ENCODE data around the gene EXD3. TPM values are rescaled to one million over a fixed set of nuclear protein-coding genes. Genes with fewer than 3 reads are reported as not detected.
A peak's percentile ranks its signal among the peaks of the same experiment; 100 is the strongest.

The EXD3 gene
- total RNA-seq, 4 donors from 2014 or later, result 11.8 to 49.0 (median 31.5) TPM

DNA sequence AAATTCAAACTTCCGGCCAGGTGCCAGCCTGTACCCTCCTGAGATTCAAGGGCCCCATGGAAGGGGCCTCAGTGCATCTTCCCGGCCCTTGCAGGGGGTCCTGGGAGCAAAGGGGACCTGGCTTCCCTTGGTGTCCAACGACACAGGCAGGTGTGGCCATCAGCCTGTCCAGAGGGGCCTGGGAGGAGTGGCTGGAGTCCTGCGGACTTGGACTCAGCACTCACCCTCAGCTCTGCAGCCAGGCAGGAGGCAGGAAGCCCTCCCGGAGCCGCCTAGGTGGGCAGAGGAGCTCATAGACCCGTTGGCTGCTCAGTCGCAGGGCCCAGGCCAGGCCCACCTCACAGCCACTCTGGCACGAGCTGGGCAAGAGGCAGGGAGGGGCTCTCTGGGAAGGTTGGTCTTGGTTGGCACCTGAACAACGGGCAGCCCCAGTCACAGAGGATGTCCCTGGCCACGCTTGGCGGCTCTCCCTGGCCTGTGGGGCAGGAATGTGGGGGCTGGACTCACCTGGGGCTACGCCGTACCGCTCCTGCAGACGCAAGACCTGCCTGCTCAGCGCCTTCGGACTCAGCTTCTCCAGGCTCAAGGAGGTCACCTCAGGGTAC, 67.1 kb downstream of the EXD3 start:
- DNase-seq, result no peak
- TF ChIP-seq POLR2A (IDR thresholded peaks at IDR 0.05), result no peak
- TF ChIP-seq, protein P1, sequence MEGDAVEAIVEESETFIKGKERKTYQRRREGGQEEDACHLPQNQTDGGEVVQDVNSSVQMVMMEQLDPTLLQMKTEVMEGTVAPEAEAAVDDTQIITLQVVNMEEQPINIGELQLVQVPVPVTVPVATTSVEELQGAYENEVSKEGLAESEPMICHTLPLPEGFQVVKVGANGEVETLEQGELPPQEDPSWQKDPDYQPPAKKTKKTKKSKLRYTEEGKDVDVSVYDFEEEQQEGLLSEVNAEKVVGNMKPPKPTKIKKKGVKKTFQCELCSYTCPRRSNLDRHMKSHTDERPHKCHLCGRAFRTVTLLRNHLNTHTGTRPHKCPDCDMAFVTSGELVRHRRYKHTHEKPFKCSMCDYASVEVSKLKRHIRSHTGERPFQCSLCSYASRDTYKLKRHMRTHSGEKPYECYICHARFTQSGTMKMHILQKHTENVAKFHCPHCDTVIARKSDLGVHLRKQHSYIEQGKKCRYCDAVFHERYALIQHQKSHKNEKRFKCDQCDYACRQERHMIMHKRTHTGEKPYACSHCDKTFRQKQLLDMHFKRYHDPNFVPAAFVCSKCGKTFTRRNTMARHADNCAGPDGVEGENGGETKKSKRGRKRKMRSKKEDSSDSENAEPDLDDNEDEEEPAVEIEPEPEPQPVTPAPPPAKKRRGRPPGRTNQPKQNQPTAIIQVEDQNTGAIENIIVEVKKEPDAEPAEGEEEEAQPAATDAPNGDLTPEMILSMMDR (IDR thresholded peaks at IDR 0.05), result no peak
- no peaks in the 10 kb centered on the region for H3K4me1 ChIP-seq
- H3K9me3 ChIP-seq, result peaks cover 0 to 16% of the 10 kb centered on the region in 2 donors
- intact Hi-C loops (cut with DNase I; ENCODE audit: low total_unique reads), result no loop called here
- H3K27me3 ChIP-seq, result no peaks in the 10 kb centered on the region
- no peaks in the 10 kb centered on the region for H3K36me3 ChIP-seq
- no peak overlapping the region for H3K27ac ChIP-seq
- no peak overlapping the region for H3K4me3 ChIP-seq

DNA sequence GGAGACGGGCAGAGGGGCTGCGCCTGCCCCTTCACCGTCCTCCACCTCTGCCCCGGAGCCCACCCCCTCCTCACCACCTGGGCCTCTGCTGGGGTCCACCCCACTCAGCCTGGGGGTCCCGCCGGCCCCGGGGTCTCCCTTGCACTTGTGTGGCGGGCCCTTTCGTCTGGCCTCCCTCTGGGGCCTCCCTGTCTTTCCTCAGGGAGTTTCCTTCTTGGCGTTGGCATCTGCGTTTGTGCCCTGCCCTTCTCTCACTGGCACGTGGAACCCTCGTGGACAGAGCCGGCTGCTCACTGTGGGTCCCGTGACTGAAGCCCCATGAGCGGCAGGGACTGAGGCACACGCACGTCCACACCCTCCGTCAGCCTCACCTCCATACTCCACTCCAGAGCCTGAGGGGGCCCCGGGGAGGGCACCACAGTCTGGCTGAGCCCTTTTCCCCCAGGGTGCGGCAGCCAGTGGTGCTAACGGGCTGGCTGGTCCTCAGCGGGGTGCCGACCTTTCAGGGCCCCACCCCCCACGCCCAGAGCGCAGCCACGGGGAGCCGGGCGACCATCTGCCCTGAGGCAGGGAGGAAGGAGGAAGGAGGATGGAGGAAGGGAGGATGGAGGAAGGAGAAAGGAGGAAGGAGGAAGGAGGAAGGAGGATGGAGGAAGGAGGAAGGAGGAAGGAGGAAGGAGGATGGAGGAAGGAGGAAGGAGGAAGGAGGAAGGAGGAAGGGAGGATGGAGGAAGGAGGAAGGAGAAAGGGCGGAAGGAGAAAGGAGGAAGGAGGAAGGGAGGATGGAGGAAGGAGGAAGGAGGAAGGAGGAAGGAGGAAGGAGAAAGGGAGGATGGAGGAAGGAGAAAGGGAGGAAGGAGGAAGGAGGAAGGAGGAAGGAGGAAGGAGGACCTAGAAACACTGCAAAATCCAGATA, 67.9 kb downstream of the EXD3 start:
- peaks cover 0 to 16% of the 10 kb centered on the region in 2 donors for H3K9me3 ChIP-seq
- H3K27ac ChIP-seq, result no peak overlapping the region

DNA sequence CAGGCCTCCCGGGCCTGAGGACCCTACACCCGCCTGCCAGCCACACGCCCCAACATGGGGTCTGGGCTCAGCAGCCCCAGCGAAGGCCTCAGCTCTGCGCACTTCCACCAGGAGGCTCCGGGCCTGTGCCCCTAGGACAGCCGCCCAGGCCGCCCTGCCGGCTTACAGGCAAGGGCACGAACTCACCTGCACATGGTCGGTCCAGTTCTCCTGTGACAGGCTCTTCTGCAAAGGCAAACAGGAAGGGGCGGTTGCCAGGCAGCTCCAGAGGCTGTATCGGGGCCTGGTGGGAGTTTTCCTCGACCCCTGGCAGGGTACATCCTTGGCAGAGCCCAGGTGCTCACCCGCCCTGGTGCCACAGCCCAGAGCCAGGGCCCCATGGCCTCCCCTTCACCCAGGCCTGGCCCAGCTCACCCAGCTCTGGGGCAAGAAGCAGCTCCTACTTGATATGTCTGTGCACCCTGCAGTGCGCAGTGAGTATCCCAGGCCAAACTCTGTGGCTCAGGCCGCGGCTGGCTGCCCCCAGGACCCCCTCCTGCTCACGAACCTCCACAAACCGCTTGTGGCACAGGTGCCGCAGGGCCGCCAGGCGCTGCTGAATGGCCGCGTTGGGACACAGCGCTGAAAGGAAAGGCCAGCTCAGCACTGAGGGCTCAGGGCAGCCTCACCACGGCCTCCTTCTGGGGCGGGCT, 68.7 kb downstream of the EXD3 start:
- DNase-seq, result no peak
- no peaks in the 10 kb centered on the region for H3K4me1 ChIP-seq
- intact Hi-C loops (cut with DNase I; ENCODE audit: low total_unique reads), result no loop called here
- H3K27ac ChIP-seq, result no peak overlapping the region
- H3K4me3 ChIP-seq, result no peak overlapping the region
- TF ChIP-seq, protein P1 (IDR thresholded peaks at IDR 0.05), result no peak
- TF ChIP-seq POLR2A (IDR thresholded peaks at IDR 0.05), result no peak
- H3K36me3 ChIP-seq, result no peaks in the 10 kb centered on the region
- no peaks in the 10 kb centered on the region for H3K27me3 ChIP-seq
- peaks cover 0 to 16% of the 10 kb centered on the region in 2 donors for H3K9me3 ChIP-seq

More for the DNA sequence above, 67.9 kb downstream of the EXD3 start:
- no peak for DNase-seq
- no peaks in the 10 kb centered on the region for H3K27me3 ChIP-seq
- intact Hi-C loops (cut with DNase I; ENCODE audit: low total_unique reads), result no loop called here
- no peak for TF ChIP-seq POLR2A (IDR thresholded peaks at IDR 0.05)
- TF ChIP-seq, protein P1 (IDR thresholded peaks at IDR 0.05), result no peak
- H3K4me3 ChIP-seq, result no peak overlapping the region
- H3K36me3 ChIP-seq, result no peaks in the 10 kb centered on the region
- no peaks in the 10 kb centered on the region for H3K4me1 ChIP-seq

DNA sequence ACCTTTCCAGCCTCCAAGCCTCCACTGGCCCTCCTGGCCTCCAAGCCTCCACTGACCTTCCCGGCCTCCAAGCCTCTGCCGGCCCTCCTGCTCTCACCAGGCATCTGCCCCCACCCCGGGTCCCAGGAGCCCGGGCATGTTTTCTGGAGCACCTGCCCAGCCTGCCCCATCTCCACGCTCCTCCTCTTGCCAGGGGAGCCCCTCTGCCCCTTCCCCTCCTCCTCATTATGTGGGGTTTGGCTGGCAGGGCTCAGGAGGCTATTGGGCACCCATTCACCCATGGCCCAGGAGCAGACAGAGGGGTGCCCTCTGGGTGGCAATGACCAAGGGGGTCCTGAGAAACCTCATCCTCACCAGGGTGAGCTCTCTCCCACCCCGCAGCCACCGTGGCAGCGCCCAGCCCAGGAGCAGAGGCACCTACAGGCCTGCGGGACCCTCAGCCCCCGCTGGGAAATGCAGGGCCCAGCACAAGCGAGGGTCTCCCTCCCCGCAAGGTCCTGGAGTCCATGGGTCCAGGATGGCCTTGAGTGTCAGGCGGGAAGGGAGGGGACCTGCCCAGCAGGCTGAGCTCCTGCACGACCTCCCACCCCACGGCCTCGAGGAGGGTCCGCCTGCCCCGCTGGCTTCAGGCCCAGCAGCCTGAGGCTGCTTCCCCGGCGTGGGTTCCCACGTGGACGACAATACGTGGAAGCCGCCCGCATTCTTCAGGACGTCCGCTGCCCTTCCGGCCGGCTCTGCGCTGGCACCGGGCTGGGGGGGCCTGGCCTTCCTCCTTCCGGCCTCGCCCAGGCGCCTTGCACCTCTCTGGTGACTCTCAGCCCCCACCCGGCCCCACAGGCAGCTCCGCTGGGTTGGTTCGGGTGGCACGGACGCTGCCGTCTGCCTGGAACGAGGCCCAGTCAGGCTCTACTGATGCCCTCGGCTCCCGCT, 69.5 kb downstream of the EXD3 start:
- Histone ChIP-seq H3K27me3 (no peaks in the 10 kb centered on the region), H3K4me1 (no peaks in the 10 kb centered on the region), H3K27ac (no peak overlapping the region), H3K4me3 (no peak overlapping the region), H3K36me3 (no peaks in the 10 kb centered on the region), H3K9me3 (peaks cover 0 to 16% of the 10 kb centered on the region in 2 donors)
- DNase-seq, result peak in 1 of 2 donors; percentile 49
- TF ChIP-seq POLR2A (IDR thresholded peaks at IDR 0.05), result no peak
- TF ChIP-seq, protein P1 (IDR thresholded peaks at IDR 0.05), result no peak
- intact Hi-C loops (cut with DNase I; ENCODE audit: low total_unique reads), result no loop called here
